Measurements from ENCODE around the gene ANO7. TPM values are rescaled to one million over a fixed set of nuclear protein-coding genes. Genes with fewer than 3 reads are reported as not detected.

Gene ANO7
- total and polyA plus RNA-seq, 2 of the 13 experiments (the other 11 are each of a cell fraction or from before 2014, with no cell fraction given): 4.1 to 4.9 TPM

DNA sequence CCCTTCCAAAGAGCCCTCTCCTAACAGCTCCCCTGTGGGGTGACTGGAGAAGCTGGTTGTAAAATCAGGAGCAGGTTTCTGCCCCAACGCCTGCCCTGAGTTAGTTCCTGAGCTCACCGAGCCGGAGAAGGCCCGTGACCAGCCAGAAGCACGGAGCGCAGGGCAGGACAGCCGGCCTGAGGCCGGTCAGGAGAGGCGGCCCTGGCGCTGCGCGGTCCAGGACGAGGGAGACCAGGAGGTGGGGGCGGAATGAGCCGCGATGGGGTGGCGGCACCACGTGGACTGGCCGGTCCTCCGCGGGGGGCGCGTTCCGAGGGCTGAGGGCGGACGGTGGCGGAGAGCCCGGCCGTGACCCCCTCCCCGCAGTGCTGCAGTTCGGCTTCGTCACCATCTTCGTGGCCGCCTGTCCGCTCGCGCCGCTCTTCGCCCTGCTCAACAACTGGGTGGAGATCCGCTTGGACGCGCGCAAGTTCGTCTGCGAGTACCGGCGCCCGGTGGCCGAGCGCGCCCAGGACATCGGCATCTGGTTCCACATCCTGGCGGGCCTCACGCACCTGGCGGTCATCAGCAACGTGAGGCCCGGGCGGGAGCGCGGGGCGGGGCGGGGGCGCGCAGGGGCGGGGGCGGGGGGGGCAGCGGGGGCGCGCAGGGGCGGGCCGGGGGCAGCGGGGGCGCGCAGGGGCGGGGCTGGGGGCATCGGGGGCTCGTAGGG, 29.0 kb downstream of the ANO7 start (continued):
- TF ChIP-seq PCBP2 (optimal IDR thresholded peaks at IDR 0.05; ENCODE audit: low read depth, low read length, poor library complexity, severe bottlenecking) (no peak), ZNF235 (CRISPR knock-in tag; IDR thresholded peaks at IDR 0.05; ENCODE audit: borderline replicate concordance) (0 out of 2 replicates have a peak, but pooled peaks have one; percentile 76), ZNF737 (CRISPR knock-in tag; IDR thresholded peaks at IDR 0.05; ENCODE audit: borderline replicate concordance) (no peak), FOSL2 (CRISPR knock-in tag; IDR thresholded peaks at IDR 0.05) (peak; percentile 35), SCMH1 (CRISPR knock-in tag; IDR thresholded peaks at IDR 0.05; ENCODE audit: borderline replicate concordance) (no peak), ZFP90 (CRISPR knock-in tag; IDR thresholded peaks at IDR 0.05; ENCODE audit: borderline replicate concordance) (peak; percentile 76; the same call in 1 of the 2 replicates), CBFB (CRISPR knock-in tag; IDR thresholded peaks at IDR 0.05) (peak; percentile 69; the same call in 1 of the 2 replicates), MBNL3 (CRISPR knock-in tag; conservative IDR thresholded peaks at IDR 0.05) (no peak), RXRB (CRISPR knock-in tag; IDR thresholded peaks at IDR 0.05; ENCODE audit: borderline replicate concordance) (peak; percentile 52; the same call in 1 of the 2 replicates), TEAD3 (CRISPR knock-in tag; optimal IDR thresholded peaks at IDR 0.05; ENCODE audit: borderline replicate concordance) (peak; percentile 80), ZNF761 (CRISPR knock-in tag; conservative IDR thresholded peaks at IDR 0.05) (peak; percentile 68; the same call in 1 of the 2 replicates), SP140L (CRISPR knock-in tag; IDR thresholded peaks at IDR 0.05; ENCODE audit: borderline replicate concordance) (0 out of 2 replicates have a peak, but pooled peaks have one; percentile 73), ZNF34 (CRISPR knock-in tag; IDR thresholded peaks at IDR 0.05; ENCODE audit: borderline replicate concordance) (peak; percentile 68; the same call in 1 of the 2 replicates), ZNF333 (CRISPR knock-in tag; IDR thresholded peaks at IDR 0.05; ENCODE audit: borderline replicate concordance) (peak; percentile 78; the same call in 1 of the 2 replicates), ZNF468 (CRISPR knock-in tag; IDR thresholded peaks at IDR 0.05) (no peak), SIX4 (CRISPR knock-in tag; IDR thresholded peaks at IDR 0.05) (peak; percentile 33; the same call in 1 of the 2 replicates), ZNF264 (CRISPR knock-in tag; IDR thresholded peaks at IDR 0.05) (no peak), RXRA (CRISPR knock-in tag; IDR thresholded peaks at IDR 0.05) (peak; percentile 84), MXI1 (IDR thresholded peaks at IDR 0.05; ENCODE audit: borderline replicate concordance, low read depth, low read length) (peak; percentile 79; the same call in 2 of the 3 replicates), ZNF564 (CRISPR knock-in tag; IDR thresholded peaks at IDR 0.05) (peak; percentile 90), RFX3 (CRISPR knock-in tag; IDR thresholded peaks at IDR 0.05) (no peak), YEATS2 (CRISPR knock-in tag; IDR thresholded peaks at IDR 0.05; ENCODE audit: borderline replicate concordance) (peak; percentile 70; the same call in 1 of the 2 replicates), FOXO1 (CRISPR knock-in tag; IDR thresholded peaks at IDR 0.05) (peak; percentile 66), RBM39 (IDR thresholded peaks at IDR 0.05; ENCODE audit: low read depth, low read length, poor library complexity, severe bottlenecking) (peak; percentile 89), HMGA1 (CRISPR knock-in tag; conservative IDR thresholded peaks at IDR 0.05) (no peak), SIN3A (IDR thresholded peaks at IDR 0.05; ENCODE audit: borderline replicate concordance, low read depth, low read length) (peak; percentile 24; the same call in 1 of the 2 replicates)
- TF ChIP-seq, protein P1, sequence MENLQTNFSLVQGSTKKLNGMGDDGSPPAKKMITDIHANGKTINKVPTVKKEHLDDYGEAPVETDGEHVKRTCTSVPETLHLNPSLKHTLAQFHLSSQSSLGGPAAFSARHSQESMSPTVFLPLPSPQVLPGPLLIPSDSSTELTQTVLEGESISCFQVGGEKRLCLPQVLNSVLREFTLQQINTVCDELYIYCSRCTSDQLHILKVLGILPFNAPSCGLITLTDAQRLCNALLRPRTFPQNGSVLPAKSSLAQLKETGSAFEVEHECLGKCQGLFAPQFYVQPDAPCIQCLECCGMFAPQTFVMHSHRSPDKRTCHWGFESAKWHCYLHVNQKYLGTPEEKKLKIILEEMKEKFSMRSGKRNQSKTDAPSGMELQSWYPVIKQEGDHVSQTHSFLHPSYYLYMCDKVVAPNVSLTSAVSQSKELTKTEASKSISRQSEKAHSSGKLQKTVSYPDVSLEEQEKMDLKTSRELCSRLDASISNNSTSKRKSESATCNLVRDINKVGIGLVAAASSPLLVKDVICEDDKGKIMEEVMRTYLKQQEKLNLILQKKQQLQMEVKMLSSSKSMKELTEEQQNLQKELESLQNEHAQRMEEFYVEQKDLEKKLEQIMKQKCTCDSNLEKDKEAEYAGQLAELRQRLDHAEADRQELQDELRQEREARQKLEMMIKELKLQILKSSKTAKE (CRISPR knock-in tag; IDR thresholded peaks at IDR 0.05; ENCODE audit: borderline replicate concordance): no peak
- TF ChIP-seq, protein P2, sequence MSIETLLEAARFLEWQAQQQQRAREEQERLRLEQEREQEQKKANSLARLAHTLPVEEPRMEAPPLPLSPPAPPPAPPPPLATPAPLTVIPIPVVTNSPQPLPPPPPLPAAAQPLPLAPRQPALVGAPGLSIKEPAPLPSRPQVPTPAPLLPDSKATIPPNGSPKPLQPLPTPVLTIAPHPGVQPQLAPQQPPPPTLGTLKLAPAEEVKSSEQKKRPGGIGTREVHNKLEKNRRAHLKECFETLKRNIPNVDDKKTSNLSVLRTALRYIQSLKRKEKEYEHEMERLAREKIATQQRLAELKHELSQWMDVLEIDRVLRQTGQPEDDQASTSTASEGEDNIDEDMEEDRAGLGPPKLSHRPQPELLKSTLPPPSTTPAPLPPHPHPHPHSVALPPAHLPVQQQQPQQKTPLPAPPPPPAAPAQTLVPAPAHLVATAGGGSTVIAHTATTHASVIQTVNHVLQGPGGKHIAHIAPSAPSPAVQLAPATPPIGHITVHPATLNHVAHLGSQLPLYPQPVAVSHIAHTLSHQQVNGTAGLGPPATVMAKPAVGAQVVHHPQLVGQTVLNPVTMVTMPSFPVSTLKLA (IDR thresholded peaks at IDR 0.05): peak; percentile 74
